Measurements from ENCODE around the gene MRM1.

GRCh38 chr17:36650096-36650775, 48.9 kb downstream of the MRM1 start:
- TF ChIP-seq GATA2 (IDR thresholded peaks at IDR 0.05; ENCODE audit: low read depth, low read length) (no peak), GATA3 (IDR thresholded peaks at IDR 0.05; ENCODE audit: low read depth, low read length) (no peak)

Measured in SH-SY5Y (cell line).